C4-2B (cell line): ENCODE results near the gene PHKA1.
"Not testable (repeated sequence)": the region's sequence is repeated elsewhere in the genome, so short reads cannot be mapped to it uniquely, and the experiment has no call there.

Source experiments
- H3K27ac ChIP-seq: fragments of 450-650 bp; 2 replicates; pipeline ENCODE4 v1.5.1; 2017
- ZFX ChIP-seq: fragments of 450-650 bp; IDR thresholded peaks from 2 replicates; pipeline ENCODE4 v1.6.1; 2017
- TF ChIP-seq, protein P1 (sequence below): fragments of 450-650 bp; conservative IDR thresholded peaks from 2 replicates; pipeline ENCODE4 v1.5.1; 2017; ENCODE audit warnings: mild to moderate bottlenecking

PHKA1 gene

DNA sequence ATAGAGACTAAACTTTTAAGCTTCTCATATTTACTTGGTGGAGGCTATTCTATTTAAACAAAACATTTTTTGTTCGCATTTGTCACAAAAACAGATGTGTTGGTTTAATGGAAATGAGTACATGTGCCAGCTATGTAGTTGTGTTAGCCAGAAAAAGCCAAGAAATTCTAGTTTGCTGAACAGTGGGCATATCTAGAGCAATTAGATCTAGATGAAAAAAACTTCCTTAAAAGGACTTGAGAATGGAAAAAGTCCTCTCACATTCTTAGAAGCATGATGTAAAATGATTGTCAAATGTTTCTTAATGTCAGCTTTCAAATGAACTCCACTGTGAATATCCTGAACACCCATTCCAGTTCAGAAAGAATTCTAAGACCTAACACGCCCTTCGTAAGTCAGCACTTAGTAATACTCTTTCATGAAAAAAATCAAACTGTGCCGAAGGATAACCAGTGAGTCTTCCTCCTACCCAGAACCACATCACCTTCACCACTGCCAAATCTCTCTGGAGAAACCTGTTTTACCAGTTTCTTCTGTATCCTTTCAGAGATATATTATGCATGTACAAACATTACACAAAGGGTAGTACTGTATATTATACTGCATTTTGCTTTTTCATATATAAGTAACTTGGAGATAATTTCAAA, 28.2 kb downstream of the PHKA1 start:
- H3K27ac ChIP-seq, result no peak overlapping the region
- TF ChIP-seq, protein P1, sequence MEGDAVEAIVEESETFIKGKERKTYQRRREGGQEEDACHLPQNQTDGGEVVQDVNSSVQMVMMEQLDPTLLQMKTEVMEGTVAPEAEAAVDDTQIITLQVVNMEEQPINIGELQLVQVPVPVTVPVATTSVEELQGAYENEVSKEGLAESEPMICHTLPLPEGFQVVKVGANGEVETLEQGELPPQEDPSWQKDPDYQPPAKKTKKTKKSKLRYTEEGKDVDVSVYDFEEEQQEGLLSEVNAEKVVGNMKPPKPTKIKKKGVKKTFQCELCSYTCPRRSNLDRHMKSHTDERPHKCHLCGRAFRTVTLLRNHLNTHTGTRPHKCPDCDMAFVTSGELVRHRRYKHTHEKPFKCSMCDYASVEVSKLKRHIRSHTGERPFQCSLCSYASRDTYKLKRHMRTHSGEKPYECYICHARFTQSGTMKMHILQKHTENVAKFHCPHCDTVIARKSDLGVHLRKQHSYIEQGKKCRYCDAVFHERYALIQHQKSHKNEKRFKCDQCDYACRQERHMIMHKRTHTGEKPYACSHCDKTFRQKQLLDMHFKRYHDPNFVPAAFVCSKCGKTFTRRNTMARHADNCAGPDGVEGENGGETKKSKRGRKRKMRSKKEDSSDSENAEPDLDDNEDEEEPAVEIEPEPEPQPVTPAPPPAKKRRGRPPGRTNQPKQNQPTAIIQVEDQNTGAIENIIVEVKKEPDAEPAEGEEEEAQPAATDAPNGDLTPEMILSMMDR, result no peak
- no peak for TF ChIP-seq ZFX

DNA sequence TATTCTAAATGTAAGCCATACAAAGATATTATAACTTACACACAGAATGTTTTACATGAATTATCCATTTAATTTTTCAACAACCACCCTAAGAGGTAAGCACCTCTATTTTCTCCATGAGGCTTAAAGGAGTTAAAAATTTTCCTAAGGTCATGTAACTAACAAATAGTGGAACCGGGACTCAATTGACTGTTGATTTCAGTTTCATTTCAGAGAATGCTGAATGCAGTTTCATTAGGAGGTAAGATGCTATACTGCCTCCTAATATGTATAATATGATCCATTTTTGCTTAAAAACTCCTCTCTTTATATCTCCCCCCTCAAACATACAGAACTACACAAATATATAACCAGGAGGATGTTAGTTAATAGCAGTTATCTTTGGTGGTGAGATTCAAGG, 29.1 kb downstream of the PHKA1 start:
- H3K27ac ChIP-seq, result no peak overlapping the region
- no peak for TF ChIP-seq ZFX
- TF ChIP-seq, protein P1, result no peak

DNA sequence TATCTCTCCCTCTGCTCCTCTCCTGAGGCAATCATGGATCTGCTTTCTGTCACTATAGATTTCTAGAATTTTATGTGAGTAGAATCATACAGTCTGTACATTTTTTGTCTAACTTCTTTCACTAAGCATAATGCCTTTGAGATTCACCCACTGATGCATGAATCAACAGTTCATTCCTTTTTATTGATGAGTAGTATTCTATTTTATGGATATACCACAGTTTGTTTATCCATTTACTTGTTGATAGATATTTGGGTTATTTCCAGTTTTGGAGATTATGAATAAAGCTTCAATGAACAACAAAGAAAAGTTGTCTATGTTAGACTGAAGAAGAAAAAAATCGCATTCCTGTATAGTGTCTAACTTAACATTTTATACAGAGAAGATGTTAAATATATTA, 30.5 kb downstream of the PHKA1 start:
- no peak overlapping the region for H3K27ac ChIP-seq
- TF ChIP-seq ZFX, result no peak
- TF ChIP-seq, protein P1, result no peak

DNA sequence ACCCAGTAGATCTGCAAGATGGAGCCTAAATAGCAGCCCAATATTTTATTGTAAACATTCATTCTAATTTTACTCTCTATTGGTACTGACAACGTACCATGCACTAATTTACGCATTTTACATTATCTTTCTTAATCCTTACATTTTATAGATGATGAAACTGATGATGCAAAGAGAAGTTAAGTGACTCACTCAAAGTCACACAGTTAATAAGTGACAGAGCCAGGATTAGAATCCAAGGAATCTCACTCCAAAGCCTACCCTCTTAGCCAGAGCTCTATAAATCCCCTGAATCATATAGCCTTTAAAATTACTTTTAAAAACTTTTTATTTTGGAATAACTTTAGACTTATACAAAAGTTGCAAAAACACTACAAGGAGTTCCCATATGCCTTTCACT, 37.6 kb downstream of the PHKA1 start:
- H3K27ac ChIP-seq, result no peak overlapping the region
- TF ChIP-seq ZFX, result no peak
- TF ChIP-seq, protein P1, result no peak

DNA sequence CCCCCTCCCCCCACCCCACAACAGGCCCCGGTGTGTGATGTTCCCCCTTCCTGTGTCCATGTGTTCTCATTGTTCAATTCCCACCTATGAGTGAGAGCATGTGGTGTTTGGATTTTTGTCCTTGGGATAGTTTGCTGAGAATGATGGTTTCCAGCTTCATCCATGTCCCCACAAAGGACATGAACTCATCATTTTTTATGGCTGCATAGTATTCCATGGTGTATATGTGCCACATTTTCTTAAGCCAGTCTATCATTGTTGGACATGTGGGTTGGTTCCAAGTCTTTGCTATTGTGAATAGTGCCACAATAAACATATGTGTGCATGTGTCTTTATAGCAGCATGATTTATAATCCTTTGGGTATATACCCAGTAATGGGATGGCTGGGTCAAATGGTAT, 40.2 kb downstream of the PHKA1 start:
- not testable (repeated sequence) for H3K27ac ChIP-seq

DNA sequence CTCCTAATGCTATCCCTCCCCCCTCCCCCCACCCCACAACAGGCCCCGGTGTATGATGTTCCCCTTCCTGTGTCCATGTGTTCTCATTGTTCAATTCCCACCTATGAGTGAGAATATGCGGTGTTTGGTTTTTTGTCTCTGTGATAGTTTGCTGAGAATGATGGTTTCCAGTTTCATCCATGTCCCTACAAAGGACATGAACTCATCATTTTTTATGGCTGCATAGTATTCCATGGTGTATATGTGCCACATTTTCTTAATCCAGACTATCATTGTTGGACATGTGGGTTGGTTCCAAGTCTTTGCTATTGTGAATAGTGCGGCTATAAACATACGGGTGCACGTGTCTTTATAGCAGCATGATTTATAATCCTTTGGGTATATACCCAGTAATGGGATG, 44.6 kb downstream of the PHKA1 start:
- not testable (repeated sequence) for H3K27ac ChIP-seq

DNA sequence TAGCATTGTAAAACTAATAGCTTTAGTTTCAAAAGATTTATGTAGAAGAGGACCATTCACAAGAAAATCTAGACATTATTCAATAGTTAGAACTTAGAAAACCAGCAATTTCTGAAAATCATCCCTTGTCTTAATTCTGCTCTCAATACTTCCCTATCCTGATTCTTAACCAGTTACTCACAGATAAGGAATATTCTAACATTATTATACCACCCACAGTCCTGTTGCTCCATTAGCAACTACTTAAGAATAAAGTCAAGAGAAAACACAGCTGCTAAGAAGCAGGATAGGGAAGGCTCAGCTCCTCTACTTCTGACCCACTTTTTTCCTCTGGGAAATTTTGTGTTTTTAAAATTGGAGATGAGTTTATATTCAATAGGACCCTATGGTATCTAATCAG, 47.7 kb downstream of the PHKA1 start:
- H3K27ac ChIP-seq, result no peak overlapping the region
- no peak for TF ChIP-seq ZFX
- TF ChIP-seq, protein P1, result no peak

DNA sequence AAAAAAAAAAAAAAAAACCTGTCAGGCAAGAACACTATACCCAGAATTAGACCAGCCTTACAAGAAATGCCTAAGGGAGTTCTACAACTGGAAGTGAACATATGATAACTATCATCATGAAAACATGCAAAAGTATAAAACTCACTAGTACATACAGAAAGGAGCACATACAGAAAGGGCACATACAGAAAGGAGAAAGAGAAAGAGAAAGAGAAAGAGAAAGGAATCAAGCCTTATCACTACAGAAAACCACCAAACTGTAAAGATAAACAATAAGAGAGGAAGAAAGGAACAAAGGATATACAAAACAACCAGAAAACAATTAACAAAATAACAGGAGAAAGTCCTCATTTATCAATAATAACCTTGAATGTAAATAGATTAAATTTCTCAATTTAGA, 50.4 kb downstream of the PHKA1 start:
- TF ChIP-seq ZFX, result no peak
- TF ChIP-seq, protein P1, result no peak
- no peak overlapping the region for H3K27ac ChIP-seq
